Fibroblast of the aortic adventitia (primary cell): ENCODE results near the gene FARP1. TPM values are rescaled to one million over a fixed set of nuclear protein-coding genes. Genes with fewer than 3 reads are reported as not detected.

Experiments
- DNase-seq: peaks from one replicate; pipeline ENCODE4 v3.0.0-alpha.2; 2010; ENCODE audit warnings: low read depth
- H3K4me3 ChIP-seq: 2 replicates; pipeline ENCODE4 v1.5.1; 2011; ENCODE audit warnings: low read depth, mild to moderate bottlenecking, control low read depth, low read length, moderate library complexity
- CTCF ChIP-seq: IDR thresholded peaks from 2 replicates; pipeline ENCODE4 v1.5.1; 2011; ENCODE audit warnings: mild to moderate bottlenecking, low read length, control low read depth, inconsistent platforms; ENCODE audit not compliant: insufficient read depth
- total RNA-seq: library from RNA; depleted of rRNA; stranded (reverse); fragments of >200 nt; gene quantifications from 2 replicates; pipeline ENCODE4 v1.2.3, GENCODE V29; 2012; ENCODE audit warnings: low replicate concordance

Gene FARP1
- total RNA-seq, 1 donor: 16.2 TPM

DNA sequence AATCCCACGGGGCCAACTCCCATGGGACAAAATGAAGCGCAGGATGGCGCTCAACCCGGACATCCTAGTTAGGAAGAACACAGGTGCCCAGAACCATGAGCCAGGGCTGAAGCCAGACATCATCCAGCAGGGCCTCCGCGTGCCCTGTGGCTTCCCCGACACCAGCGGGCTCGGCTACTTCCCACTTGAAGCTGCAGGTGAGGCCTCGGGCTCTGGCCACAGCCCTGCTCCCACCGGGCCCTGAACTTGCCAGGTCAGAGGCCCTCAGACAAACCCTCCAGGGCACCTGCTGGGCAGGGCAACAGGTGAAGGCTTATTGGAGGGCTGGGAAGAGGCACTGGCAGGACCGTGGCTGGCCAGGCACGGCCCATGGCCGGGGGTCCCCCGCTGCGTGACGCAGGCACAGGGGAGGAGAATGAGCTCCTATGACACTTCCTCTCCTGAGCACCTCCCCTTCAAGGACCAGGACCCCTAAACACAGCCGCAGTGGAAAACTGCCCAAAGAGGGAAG is 316.3 kb downstream of the FARP1 start:
- no peak for TF ChIP-seq CTCF
- H3K4me3 ChIP-seq: no peak overlapping the region
- DNase-seq: no peak

- TF ChIP-seq CTCF: no peak
- no peak for DNase-seq
- no peak overlapping the region for H3K4me3 ChIP-seq
These were observed 317.0 kb downstream of the FARP1 start for GRCh38 chr13:98459721-98460370.

- no peak for DNase-seq
- no peak for TF ChIP-seq CTCF
- no peak overlapping the region for H3K4me3 ChIP-seq
These were observed 317.6 kb downstream of the FARP1 start for GRCh38 chr13:98460516-98460915.

DNA sequence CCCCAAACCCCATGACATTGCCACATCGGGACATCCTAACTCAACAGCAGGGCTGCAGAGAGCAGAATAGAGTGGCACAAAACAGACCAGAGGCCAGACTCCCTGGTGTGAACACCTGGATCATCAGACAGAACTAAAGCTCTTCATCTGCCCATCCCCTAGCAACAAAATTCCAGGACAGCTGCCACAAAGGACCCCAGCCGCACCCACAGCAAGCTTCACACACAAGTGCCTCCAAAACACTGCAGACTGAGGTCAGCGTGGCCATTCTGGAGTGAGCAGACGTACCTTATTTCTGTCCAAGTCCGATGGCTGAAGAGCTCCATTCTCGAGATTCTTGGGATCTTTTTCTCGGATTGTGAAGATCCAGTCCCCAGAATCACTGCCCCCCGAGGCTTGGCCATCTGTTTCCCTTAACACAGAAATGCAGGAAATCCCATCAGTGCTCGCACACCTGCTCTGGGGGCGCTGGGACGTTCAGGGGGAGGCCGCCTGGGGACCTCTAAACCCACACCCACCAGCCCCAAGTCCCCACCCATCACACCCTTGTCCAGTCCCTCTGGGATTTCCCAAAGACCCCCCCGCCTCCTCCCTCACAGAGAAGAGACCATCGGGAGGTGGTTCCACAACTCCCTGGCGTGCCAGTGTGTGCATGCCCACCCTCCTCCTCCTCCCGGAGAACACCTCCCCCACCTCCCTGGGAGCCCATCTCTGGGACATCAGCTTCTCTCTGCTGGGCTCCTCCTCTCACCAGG is 318.8 kb downstream of the FARP1 start:
- no peak for TF ChIP-seq CTCF
- no peak overlapping the region for H3K4me3 ChIP-seq
- no peak for DNase-seq

DNA sequence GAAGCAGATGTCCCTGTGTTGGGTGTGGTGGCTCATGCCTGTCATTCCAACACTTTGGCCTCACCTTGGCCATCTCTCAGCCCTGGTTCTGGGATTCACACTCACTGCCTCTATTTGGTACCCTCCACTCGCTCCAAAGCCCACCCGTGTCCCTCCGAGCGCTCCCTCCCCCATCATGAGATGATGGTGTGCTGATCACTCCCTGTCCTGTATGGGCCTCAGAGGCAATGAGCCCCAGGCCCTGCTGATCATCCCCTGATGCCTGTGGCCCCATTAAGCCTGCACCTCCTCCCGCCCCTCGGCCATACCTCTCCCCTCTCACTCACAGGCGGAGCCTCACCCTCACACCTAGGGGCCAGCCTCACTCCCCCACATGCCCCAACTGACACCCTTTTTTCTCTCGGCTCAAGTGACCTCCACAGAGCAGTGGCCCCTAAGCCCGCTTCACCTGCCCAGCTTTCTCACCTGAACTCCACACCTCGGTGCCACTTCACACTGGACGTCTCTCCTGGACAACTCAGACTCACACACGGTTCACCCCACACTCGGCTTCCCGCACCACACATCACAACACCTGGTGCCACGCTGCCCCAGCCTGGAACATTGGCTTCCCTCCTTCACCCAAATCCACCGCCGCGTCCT is 319.5 kb downstream of the FARP1 start:
- no peak for TF ChIP-seq CTCF
- H3K4me3 ChIP-seq: no peak overlapping the region
- DNase-seq: no peak

DNA sequence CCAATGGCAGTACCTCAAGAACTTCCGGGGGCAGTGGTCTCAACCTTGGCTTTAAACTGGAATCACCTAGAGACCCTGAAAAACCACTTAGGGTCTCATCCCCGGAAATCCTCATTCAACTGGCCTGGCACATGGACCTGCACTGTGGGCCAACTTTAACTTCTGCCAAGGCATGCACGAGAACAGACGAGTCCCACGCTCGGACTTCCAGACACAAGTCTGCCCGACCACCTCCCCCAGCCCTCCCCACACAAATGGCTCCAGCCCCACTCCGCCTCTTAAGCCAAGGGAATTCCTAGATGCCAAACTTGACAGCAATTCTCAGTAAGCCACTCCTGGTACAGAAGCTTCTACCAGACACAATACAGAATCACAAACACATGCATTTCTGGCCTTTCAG is 320.1 kb downstream of the FARP1 start:
- no peak for DNase-seq
- H3K4me3 ChIP-seq: no peak overlapping the region
- TF ChIP-seq CTCF: no peak
